ENCODE results near the gene KCNN3.
A peak's percentile ranks its signal among the peaks of the same experiment; 100 is the strongest.

KCNN3 gene

GRCh38 chr1:154880671-154881070 is 10.6 kb upstream of the KCNN3 start:
- Histone ChIP-seq H3K27me3 (ENCODE audit: insufficient read depth, poor library complexity, severe bottlenecking) (peaks cover 3% of the 10 kb centered on the region), H3K4me3 (replicated peaks; ENCODE audit: insufficient read depth, low read length) (no peak overlapping the region), H3K27ac (replicated peaks) (no peak overlapping the region)
- no peak for DNase-seq (ENCODE audit: low read depth in 1 of 2, low spot score in 1 of 2)
- TF ChIP-seq POLR2AphosphoS5 (IDR thresholded peaks at IDR 0.05; ENCODE audit: low read depth) (no peak), SPI1 (IDR thresholded peaks at IDR 0.05; ENCODE audit: borderline replicate concordance, low read depth) (no peak), REST (IDR thresholded peaks at IDR 0.05; ENCODE audit: insufficient replicate concordance, low read depth) (no peak), GABPA (IDR thresholded peaks at IDR 0.05; ENCODE audit: low read depth) (no peak), CTCF (IDR thresholded peaks at IDR 0.05; ENCODE audit: insufficient read depth, low read length) (no peak)

GRCh38 chr1:154879038-154879421 is 8.9 kb upstream of the KCNN3 start:
- H3K27me3 ChIP-seq (ENCODE audit: insufficient read depth, poor library complexity, severe bottlenecking): peaks cover 3% of the 10 kb centered on the region
- H3K27ac ChIP-seq (replicated peaks): no peak overlapping the region
- DNase-seq (ENCODE audit: low read depth in 1 of 2, low spot score in 1 of 2): no peak
- TF ChIP-seq SPI1 (IDR thresholded peaks at IDR 0.05; ENCODE audit: borderline replicate concordance, low read depth) (no peak), GABPA (IDR thresholded peaks at IDR 0.05; ENCODE audit: low read depth) (no peak), CTCF (IDR thresholded peaks at IDR 0.05; ENCODE audit: insufficient read depth, low read length) (no peak), REST (IDR thresholded peaks at IDR 0.05; ENCODE audit: insufficient replicate concordance, low read depth) (no peak), POLR2AphosphoS5 (IDR thresholded peaks at IDR 0.05; ENCODE audit: low read depth) (no peak)
- H3K4me3 ChIP-seq (replicated peaks; ENCODE audit: insufficient read depth, low read length): no peak overlapping the region

GRCh38 chr1:154878371-154879037 is 8.4 kb upstream of the KCNN3 start:
- Histone ChIP-seq H3K4me3 (replicated peaks; ENCODE audit: insufficient read depth, low read length) (no peak overlapping the region), H3K27me3 (ENCODE audit: insufficient read depth, poor library complexity, severe bottlenecking) (peaks cover 3% of the 10 kb centered on the region), H3K27ac (replicated peaks) (no peak overlapping the region)
- TF ChIP-seq SPI1 (IDR thresholded peaks at IDR 0.05; ENCODE audit: borderline replicate concordance, low read depth): no peak
- TF ChIP-seq REST (IDR thresholded peaks at IDR 0.05; ENCODE audit: insufficient replicate concordance, low read depth): no peak
- peak; percentile 86 for TF ChIP-seq CTCF (IDR thresholded peaks at IDR 0.05; ENCODE audit: insufficient read depth, low read length)
- no peak for TF ChIP-seq POLR2AphosphoS5 (IDR thresholded peaks at IDR 0.05; ENCODE audit: low read depth)
- TF ChIP-seq GABPA (IDR thresholded peaks at IDR 0.05; ENCODE audit: low read depth): no peak
- DNase-seq (ENCODE audit: low read depth in 1 of 2, low spot score in 1 of 2): peak; percentile 26 to 57
